Osteoblast (primary cell): ENCODE data around the gene C1QTNF9B. TPM values are rescaled to one million over a fixed set of nuclear protein-coding genes. Genes with fewer than 3 reads are reported as not detected.

Source experiments
- DNase-seq: peaks from one replicate; pipeline ENCODE4 v3.0.0; 2011; ENCODE audit warnings: low spot score, mixed read lengths; ENCODE audit not compliant: insufficient read length; ENCODE audit errors: missing footprints
- H2AFZ ChIP-seq: 2 replicates; pipeline ENCODE4 v1.6.0; 2011; ENCODE audit warnings: mild to moderate bottlenecking, low read length
- H3K27ac ChIP-seq: 2 replicates; pipeline ENCODE4 v1.5.1; 2011; ENCODE audit warnings: mild to moderate bottlenecking, low read depth, low read length, moderate library complexity
- H3K27me3 ChIP-seq: 2 replicates; pipeline ENCODE4 v1.6.0; 2012; ENCODE audit warnings: mild to moderate bottlenecking, control low read depth, inconsistent platforms, low read length, moderate library complexity; ENCODE audit not compliant: insufficient read depth
- H3K36me3 ChIP-seq: 2 replicates; pipeline ENCODE4 v1.5.1; 2011; ENCODE audit warnings: mild to moderate bottlenecking, low read length, control low read depth, moderate library complexity; ENCODE audit not compliant: insufficient read depth
- H3K4me1 ChIP-seq: 2 replicates; pipeline ENCODE4 v1.5.1; 2011; ENCODE audit warnings: mild to moderate bottlenecking, low read length, control low read depth, moderate library complexity; ENCODE audit not compliant: insufficient read depth
- H3K4me2 ChIP-seq: 2 replicates; pipeline ENCODE4 v1.6.0; 2011; ENCODE audit warnings: mild to moderate bottlenecking, low read length; ENCODE audit not compliant: insufficient read depth
- H3K4me3 ChIP-seq: fragments of 200-600 bp; sonication (generic); 3 replicates; pipeline ENCODE4 v1.5.1; 2012; ENCODE audit warnings: mild to moderate bottlenecking, low read length, inconsistent platforms; ENCODE audit not compliant: insufficient read depth
- H3K79me2 ChIP-seq: 2 replicates; pipeline ENCODE4 v1.6.0; 2012; ENCODE audit warnings: mild to moderate bottlenecking, low read length, control low read depth, inconsistent platforms; ENCODE audit not compliant: insufficient read depth
- H3K9me3 ChIP-seq: 2 replicates; pipeline ENCODE4 v1.5.1; 2011; ENCODE audit warnings: low read depth, low read length, control low read depth
- H4K20me1 ChIP-seq: 2 replicates; pipeline ENCODE4 v1.6.0; 2012; ENCODE audit warnings: mild to moderate bottlenecking, low read length, control low read depth; ENCODE audit not compliant: insufficient read depth
- total RNA-seq: library from RNA; depleted of rRNA; stranded (reverse); fragments of >200 nt; gene quantifications from 2 replicates; pipeline ENCODE4 v1.2.3, GENCODE V29; 2012
- TF ChIP-seq, protein P1 (sequence below): IDR thresholded peaks from 2 replicates; pipeline ENCODE4 v1.5.1; 2011; ENCODE audit warnings: mild to moderate bottlenecking, low read depth, low read length, moderate library complexity; ENCODE audit errors: extremely low read depth

C1QTNF9B gene
- total RNA-seq, 1 donor, result not detected

GRCh38 chr13:23903906-23904280, 6.6 kb upstream of the C1QTNF9B start:
- DNase-seq, result peak; percentile 42
- TF ChIP-seq, protein P1, sequence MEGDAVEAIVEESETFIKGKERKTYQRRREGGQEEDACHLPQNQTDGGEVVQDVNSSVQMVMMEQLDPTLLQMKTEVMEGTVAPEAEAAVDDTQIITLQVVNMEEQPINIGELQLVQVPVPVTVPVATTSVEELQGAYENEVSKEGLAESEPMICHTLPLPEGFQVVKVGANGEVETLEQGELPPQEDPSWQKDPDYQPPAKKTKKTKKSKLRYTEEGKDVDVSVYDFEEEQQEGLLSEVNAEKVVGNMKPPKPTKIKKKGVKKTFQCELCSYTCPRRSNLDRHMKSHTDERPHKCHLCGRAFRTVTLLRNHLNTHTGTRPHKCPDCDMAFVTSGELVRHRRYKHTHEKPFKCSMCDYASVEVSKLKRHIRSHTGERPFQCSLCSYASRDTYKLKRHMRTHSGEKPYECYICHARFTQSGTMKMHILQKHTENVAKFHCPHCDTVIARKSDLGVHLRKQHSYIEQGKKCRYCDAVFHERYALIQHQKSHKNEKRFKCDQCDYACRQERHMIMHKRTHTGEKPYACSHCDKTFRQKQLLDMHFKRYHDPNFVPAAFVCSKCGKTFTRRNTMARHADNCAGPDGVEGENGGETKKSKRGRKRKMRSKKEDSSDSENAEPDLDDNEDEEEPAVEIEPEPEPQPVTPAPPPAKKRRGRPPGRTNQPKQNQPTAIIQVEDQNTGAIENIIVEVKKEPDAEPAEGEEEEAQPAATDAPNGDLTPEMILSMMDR, result no peak
- Histone ChIP-seq H3K27me3 (peaks cover 3% of the 10 kb centered on the region), H3K27ac (no peak overlapping the region), H3K4me2 (peak overlapping the region; percentile 74), H3K36me3 (no peaks in the 10 kb centered on the region), H4K20me1 (no peaks in the 10 kb centered on the region), H3K4me1 (peaks cover 10% of the 10 kb centered on the region), H3K9me3 (no peaks in the 10 kb centered on the region), H3K79me2 (no peaks in the 10 kb centered on the region), H2AFZ (no peak overlapping the region), H3K4me3 (peak overlapping the region; percentile 63)

DNA sequence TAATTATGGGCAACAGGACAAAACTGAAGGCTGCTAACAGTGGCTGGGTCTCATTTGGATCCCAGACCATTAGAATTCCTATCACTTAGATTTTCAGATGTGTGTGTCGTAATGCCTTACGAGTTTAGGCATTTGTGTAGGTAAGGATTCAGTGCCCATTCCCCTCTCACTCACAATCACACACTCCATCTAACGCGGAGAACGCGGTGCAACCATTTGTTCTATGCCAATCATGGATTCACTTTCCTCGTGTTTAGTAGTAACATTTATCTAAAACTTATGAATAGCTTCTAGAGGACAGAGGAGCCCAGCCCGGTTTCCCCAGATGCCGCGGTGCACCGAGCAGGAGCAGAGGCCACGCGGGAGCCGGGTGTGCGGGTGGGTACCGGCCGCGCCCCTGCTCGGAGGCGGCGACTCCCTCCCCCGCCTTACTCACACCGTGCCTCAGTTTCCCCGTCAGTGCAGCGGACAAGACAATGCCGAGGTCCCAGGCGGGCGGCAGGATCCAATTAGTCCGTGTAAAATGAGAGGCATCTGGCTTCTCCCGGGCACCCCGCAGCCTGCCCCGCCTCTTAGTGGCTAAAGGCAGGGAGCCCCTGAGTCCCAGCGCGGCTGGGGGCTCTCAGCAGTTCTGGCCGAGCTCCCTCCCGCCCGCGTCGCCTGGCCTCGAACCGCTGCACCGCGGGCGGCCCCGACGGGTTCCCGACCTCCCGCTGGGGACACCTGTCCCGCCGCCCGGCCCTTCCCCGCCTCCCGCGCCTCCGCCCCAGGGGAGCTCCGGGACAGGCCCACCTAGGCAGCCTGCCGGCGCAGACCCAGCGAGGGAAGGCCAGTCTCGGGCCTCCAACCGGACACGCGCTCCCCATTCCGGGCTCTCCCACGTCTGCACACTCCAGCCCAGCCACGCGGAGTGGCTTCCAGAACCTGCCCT, 5.9 kb upstream of the C1QTNF9B start:
- Histone ChIP-seq H3K4me1 (peaks cover 10% of the 10 kb centered on the region), H3K79me2 (no peaks in the 10 kb centered on the region), H3K36me3 (no peaks in the 10 kb centered on the region), H3K4me3 (peak overlapping the region; percentile 63), H2AFZ (peak overlapping the region; percentile 61), H3K9me3 (no peaks in the 10 kb centered on the region), H3K4me2 (peak overlapping the region; percentile 74), H3K27ac (no peak overlapping the region), H3K27me3 (peaks cover 3% of the 10 kb centered on the region), H4K20me1 (no peaks in the 10 kb centered on the region)
- TF ChIP-seq, protein P1, result no peak
- peak; percentile 65 for DNase-seq

DNA sequence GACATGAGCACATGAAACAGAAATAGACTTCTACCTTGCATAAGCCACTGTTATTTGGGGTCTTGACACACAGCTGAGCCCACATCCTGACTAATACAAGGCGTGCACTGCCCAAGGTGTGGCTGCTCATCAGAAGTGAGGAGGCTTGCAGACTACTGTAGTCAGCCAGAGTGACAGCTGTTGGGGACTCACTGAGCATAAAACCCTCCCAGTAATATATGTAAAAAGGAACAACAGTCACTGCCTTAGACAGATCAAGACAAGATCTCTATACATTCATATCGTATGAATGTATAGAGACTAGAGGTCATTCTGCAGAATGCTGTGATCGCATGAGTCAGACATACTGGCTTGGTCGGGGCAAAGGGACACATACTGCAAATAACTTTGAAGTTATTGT, 4.1 kb upstream of the C1QTNF9B start:
- DNase-seq, result no peak
- H3K27ac ChIP-seq, result no peak overlapping the region
- H3K36me3 ChIP-seq, result no peaks in the 10 kb centered on the region
- H3K27me3 ChIP-seq, result peaks cover 3% of the 10 kb centered on the region
- H3K79me2 ChIP-seq, result no peaks in the 10 kb centered on the region
- H3K4me1 ChIP-seq, result peaks cover 10% of the 10 kb centered on the region
- no peak overlapping the region for H2AFZ ChIP-seq
- no peaks in the 10 kb centered on the region for H3K9me3 ChIP-seq
- no peak overlapping the region for H3K4me3 ChIP-seq
- TF ChIP-seq, protein P1, result no peak
- H3K4me2 ChIP-seq, result peak overlapping the region; percentile 21
- H4K20me1 ChIP-seq, result no peaks in the 10 kb centered on the region

GRCh38 chr13:23899555-23899954, 2.3 kb upstream of the C1QTNF9B start:
- no peaks in the 10 kb centered on the region for H4K20me1 ChIP-seq
- TF ChIP-seq, protein P1, result peak; percentile 76
- H3K27me3 ChIP-seq, result peaks cover 3% of the 10 kb centered on the region
- H3K4me2 ChIP-seq, result peak overlapping the region; percentile 9
- H3K27ac ChIP-seq, result no peak overlapping the region
- H3K4me1 ChIP-seq, result peaks cover 10% of the 10 kb centered on the region
- peak overlapping the region; percentile 18 for H2AFZ ChIP-seq
- DNase-seq, result peak; percentile 62
- no peak overlapping the region for H3K4me3 ChIP-seq
- H3K9me3 ChIP-seq, result no peaks in the 10 kb centered on the region
- no peaks in the 10 kb centered on the region for H3K36me3 ChIP-seq
- H3K79me2 ChIP-seq, result no peaks in the 10 kb centered on the region
